Fibroblast of skin of back (primary cell): ENCODE results near the gene PSMB2.

Experiments used
- DNase-seq: peaks from one replicate; pipeline ENCODE4 v3.0.0-alpha.2; 2013

The PSMB2 gene

GRCh38 chr1:35555601-35556477 lies 85.5 kb downstream of the PSMB2 start:
- no peak for DNase-seq

- DNase-seq: no peak
These were observed 86.1 kb downstream of the PSMB2 start for GRCh38 chr1:35555212-35555584.

GRCh38 chr1:35554266-35555211 lies 86.8 kb downstream of the PSMB2 start:
- DNase-seq: no peak

GRCh38 chr1:35553851-35554250 lies 87.5 kb downstream of the PSMB2 start:
- DNase-seq: no peak
